GM10248 (cell line): ENCODE results near the gene ATP6V0E1.

ENCODE experiments used
- CTCF ChIA-PET: fragments of 300-600 bp; sonication (Branson Sonifier 250); formaldehyde crosslinking; extraction: SDS; loops from one replicate; lab custom pipeline; 2021; ENCODE audit warnings: antibody characterized with exemption; lab: Yijun Ruan, JAX
- POLR2A ChIA-PET: fragments of 350-650 bp; sonication (Branson Sonifier 250); formaldehyde crosslinking; extraction: SDS; loops from one replicate; lab custom pipeline; 2020; ENCODE audit warnings: antibody characterized with exemption; lab: Yijun Ruan, JAX
- DNase-seq: peaks from one replicate; pipeline ENCODE4 v3.0.0; 2012; ENCODE audit errors: extremely low spot score
- TF ChIP-seq, protein P1 (sequence below): IDR thresholded peaks from 2 replicates; pipeline ENCODE4 v1.5.1; 2012; ENCODE audit warnings: mild to moderate bottlenecking, low read depth; ENCODE audit errors: extremely low read depth, missing control alignments, control extremely low read depth

Gene ATP6V0E1

DNA sequence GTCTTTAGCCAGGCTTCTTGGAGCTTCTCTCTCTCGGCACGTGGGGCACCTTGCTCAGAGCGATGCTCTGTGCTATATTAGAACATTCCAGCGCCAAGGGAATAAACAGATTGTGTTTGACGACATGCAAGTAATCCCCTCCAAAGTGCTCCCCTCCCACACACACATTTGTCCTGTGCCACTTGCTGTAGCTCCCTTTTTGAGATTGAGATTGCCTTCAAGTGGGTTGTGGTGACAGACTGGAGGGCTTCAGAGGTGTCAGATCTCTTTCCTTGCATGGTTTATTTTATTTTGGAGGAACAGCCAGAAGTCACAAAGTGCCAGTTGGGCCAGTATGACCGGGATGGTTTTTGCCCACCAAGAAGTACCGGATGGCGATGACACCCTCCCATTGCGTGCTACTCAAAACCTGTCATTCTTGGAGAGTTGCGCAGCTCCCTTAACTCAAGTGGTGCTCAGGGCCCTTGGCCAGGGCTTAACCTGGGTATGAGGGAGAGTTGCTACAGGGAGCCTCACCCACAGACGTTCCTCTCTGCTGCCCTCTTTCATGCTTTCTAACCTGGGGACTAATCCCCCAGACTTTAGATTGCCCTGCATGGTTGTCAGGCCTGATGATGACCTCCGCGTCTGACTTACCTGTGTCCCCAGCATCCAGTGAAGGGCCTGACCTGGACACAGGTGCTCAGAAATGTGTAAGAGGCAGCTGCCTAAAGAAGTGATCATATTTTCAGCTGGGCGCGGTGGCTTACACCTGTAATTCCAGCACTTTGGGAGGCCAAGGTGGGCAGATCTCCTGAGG is 43.1 kb upstream of the ATP6V0E1 start:
- POLR2A ChIA-PET = no interaction called here
- DNase-seq = no peak
- CTCF ChIA-PET = interaction anchor here (1.3 to 13.1 kb wide), 4 partner anchors 12 to 228 kb away, joined by 3 to 282 read pairs (median 6); partner anchors contain the start of gene RPL26L1
- TF ChIP-seq, protein P1, sequence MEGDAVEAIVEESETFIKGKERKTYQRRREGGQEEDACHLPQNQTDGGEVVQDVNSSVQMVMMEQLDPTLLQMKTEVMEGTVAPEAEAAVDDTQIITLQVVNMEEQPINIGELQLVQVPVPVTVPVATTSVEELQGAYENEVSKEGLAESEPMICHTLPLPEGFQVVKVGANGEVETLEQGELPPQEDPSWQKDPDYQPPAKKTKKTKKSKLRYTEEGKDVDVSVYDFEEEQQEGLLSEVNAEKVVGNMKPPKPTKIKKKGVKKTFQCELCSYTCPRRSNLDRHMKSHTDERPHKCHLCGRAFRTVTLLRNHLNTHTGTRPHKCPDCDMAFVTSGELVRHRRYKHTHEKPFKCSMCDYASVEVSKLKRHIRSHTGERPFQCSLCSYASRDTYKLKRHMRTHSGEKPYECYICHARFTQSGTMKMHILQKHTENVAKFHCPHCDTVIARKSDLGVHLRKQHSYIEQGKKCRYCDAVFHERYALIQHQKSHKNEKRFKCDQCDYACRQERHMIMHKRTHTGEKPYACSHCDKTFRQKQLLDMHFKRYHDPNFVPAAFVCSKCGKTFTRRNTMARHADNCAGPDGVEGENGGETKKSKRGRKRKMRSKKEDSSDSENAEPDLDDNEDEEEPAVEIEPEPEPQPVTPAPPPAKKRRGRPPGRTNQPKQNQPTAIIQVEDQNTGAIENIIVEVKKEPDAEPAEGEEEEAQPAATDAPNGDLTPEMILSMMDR = no peak

DNA sequence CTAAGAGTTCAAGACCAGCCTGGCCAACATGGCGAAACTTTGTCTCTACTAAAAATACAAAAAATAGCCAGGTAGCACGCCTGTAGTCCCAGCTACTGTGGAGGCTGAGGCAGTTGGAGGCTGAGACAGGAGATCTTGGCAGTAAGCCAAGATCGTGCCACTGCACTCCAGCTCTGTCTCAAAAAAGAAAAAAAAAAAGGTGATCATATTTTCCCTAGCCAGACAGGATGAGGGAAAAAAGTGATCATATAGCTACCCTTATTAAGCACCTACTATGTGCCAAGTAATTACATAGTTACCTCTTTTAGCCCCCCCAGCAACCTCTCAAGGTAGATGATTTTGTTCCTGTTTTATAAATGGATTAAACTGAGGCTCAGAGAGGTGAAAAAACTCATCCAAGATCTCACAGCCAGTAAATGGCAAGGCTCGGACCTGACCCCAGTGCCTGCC is 42.5 kb upstream of the ATP6V0E1 start:
- CTCF ChIA-PET = interaction anchor here (13.1 kb wide), 1 partner anchor 229 kb away, joined by 282 read pairs; no protein-coding TSS in a partner anchor
- no peak for DNase-seq
- POLR2A ChIA-PET = no interaction called here
- TF ChIP-seq, protein P1 = no peak

GRCh38 chr5:172942556-172942955 is 41.0 kb upstream of the ATP6V0E1 start:
- TF ChIP-seq, protein P1 = no peak
- CTCF ChIA-PET = interaction anchor here (1.9 to 13.1 kb wide), 2 partner anchors 10 to 231 kb away, joined by 19 to 282 read pairs; no protein-coding TSS in a partner anchor
- POLR2A ChIA-PET = no interaction called here
- DNase-seq = no peak

GRCh38 chr5:172943283-172943841 is 40.2 kb upstream of the ATP6V0E1 start:
- DNase-seq = no peak
- ChIA-PET POLR2A (no interaction called here), CTCF (interaction anchor here (1.0 to 13.1 kb wide), 3 partner anchors 10 to 231 kb away, joined by 3 to 282 read pairs (median 19); no protein-coding TSS in a partner anchor)
- TF ChIP-seq, protein P1 = no peak

- CTCF ChIA-PET = interaction anchor here (1.0 to 1.3 kb wide), 2 partner anchors 229 to 231 kb away, joined by 3 to 4 read pairs; no protein-coding TSS in a partner anchor
- no peak for DNase-seq
- POLR2A ChIA-PET = no interaction called here
- TF ChIP-seq, protein P1 = no peak
Observed at GRCh38 chr5:172943906-172944305, 39.7 kb upstream of the ATP6V0E1 start.

GRCh38 chr5:172944741-172945140 is 38.8 kb upstream of the ATP6V0E1 start:
- DNase-seq = no peak
- CTCF ChIA-PET = interaction anchor here (1.3 kb wide), 1 partner anchor 230 kb away, joined by 4 read pairs; no protein-coding TSS in a partner anchor
- TF ChIP-seq, protein P1 = no peak
- POLR2A ChIA-PET = no interaction called here
